ENCODE results near the gene ST8SIA5.

ST8SIA5 gene

GRCh38 chr18:46771141-46771540 lies 14.3 kb upstream of the ST8SIA5 start:
- ChIA-PET CTCF (interaction anchor here (1.1 to 1.3 kb wide), 2 partner anchors 17 to 22 kb away, joined by 3 to 5 read pairs; no protein-coding TSS in a partner anchor), POLR2A (no interaction called here)
- TF ChIP-seq, protein P1, sequence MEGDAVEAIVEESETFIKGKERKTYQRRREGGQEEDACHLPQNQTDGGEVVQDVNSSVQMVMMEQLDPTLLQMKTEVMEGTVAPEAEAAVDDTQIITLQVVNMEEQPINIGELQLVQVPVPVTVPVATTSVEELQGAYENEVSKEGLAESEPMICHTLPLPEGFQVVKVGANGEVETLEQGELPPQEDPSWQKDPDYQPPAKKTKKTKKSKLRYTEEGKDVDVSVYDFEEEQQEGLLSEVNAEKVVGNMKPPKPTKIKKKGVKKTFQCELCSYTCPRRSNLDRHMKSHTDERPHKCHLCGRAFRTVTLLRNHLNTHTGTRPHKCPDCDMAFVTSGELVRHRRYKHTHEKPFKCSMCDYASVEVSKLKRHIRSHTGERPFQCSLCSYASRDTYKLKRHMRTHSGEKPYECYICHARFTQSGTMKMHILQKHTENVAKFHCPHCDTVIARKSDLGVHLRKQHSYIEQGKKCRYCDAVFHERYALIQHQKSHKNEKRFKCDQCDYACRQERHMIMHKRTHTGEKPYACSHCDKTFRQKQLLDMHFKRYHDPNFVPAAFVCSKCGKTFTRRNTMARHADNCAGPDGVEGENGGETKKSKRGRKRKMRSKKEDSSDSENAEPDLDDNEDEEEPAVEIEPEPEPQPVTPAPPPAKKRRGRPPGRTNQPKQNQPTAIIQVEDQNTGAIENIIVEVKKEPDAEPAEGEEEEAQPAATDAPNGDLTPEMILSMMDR (IDR thresholded peaks at IDR 0.05; ENCODE audit: control extremely low read depth, extremely low read depth, low read depth, missing control alignments), result no peak
- DNase-seq (ENCODE audit: extremely low spot score), result no peak

- ChIA-PET CTCF (no interaction called here), POLR2A (no interaction called here)
- DNase-seq (ENCODE audit: extremely low spot score), result no peak
- TF ChIP-seq, protein P1 (IDR thresholded peaks at IDR 0.05; ENCODE audit: control extremely low read depth, extremely low read depth, low read depth, missing control alignments), result no peak
Observed at GRCh38 chr18:46770708-46771107, 13.9 kb upstream of the ST8SIA5 start.

- no peak for DNase-seq (ENCODE audit: extremely low spot score)
- TF ChIP-seq, protein P1 (IDR thresholded peaks at IDR 0.05; ENCODE audit: control extremely low read depth, extremely low read depth, low read depth, missing control alignments), result no peak
- POLR2A ChIA-PET, result no interaction called here
- CTCF ChIA-PET, result interaction anchor here (1.0 kb wide), 1 partner anchor 15 kb away, joined by 3 read pairs; no protein-coding TSS in a partner anchor
Observed at GRCh38 chr18:46768166-46768921, 11.5 kb upstream of the ST8SIA5 start.

- ChIA-PET POLR2A (no interaction called here), CTCF (interaction anchor here (1.0 kb wide), 1 partner anchor 14 kb away, joined by 3 read pairs; no protein-coding TSS in a partner anchor)
- DNase-seq (ENCODE audit: extremely low spot score), result no peak
- TF ChIP-seq, protein P1 (IDR thresholded peaks at IDR 0.05; ENCODE audit: control extremely low read depth, extremely low read depth, low read depth, missing control alignments), result no peak
Observed at GRCh38 chr18:46767217-46767616, 10.4 kb upstream of the ST8SIA5 start.

- ChIA-PET POLR2A (no interaction called here), CTCF (no interaction called here)
Observed at GRCh38 chr18:46764586-46764985, 7.7 kb upstream of the ST8SIA5 start.

GRCh38 chr18:46761059-46761769 lies 4.4 kb upstream of the ST8SIA5 start:
- CTCF ChIA-PET, result no interaction called here
- DNase-seq (ENCODE audit: extremely low spot score), result no peak
- POLR2A ChIA-PET, result no interaction called here
- TF ChIP-seq, protein P1 (IDR thresholded peaks at IDR 0.05; ENCODE audit: control extremely low read depth, extremely low read depth, low read depth, missing control alignments), result no peak

More at GRCh38 chr18:46764586-46764985, 7.7 kb upstream of the ST8SIA5 start:
- no peak for DNase-seq (ENCODE audit: extremely low spot score)
- TF ChIP-seq, protein P1 (IDR thresholded peaks at IDR 0.05; ENCODE audit: control extremely low read depth, extremely low read depth, low read depth, missing control alignments), result no peak

Measured in GM10248 (cell line).